ENCODE results near the gene EPS8L3.
"Not testable (repeated sequence)": the region's sequence is repeated elsewhere in the genome, so short reads cannot be mapped to it uniquely, and the experiment has no call there.

EPS8L3 gene

GRCh38 chr1:109762821-109763645 is 690 bp downstream of the EPS8L3 start:
- no peak for DNase-seq

GRCh38 chr1:109762039-109762585 is 1.6 kb downstream of the EPS8L3 start:
- DNase-seq: no peak

- DNase-seq: no peak
These were observed 2.3 kb downstream of the EPS8L3 start for GRCh38 chr1:109761227-109762038.

GRCh38 chr1:109760581-109761226 is 3.0 kb downstream of the EPS8L3 start:
- no peak for DNase-seq

GRCh38 chr1:109759513-109760334 is 4.0 kb downstream of the EPS8L3 start:
- DNase-seq: no peak

- no peak for DNase-seq
These were observed 5.6 kb downstream of the EPS8L3 start for GRCh38 chr1:109757936-109758786.

GRCh38 chr1:109756848-109757521 is 6.7 kb downstream of the EPS8L3 start:
- no peak for DNase-seq

GRCh38 chr1:109756325-109756724 is 7.4 kb downstream of the EPS8L3 start:
- DNase-seq: not testable (repeated sequence)

GRCh38 chr1:109754738-109755137 is 9.0 kb downstream of the EPS8L3 start:
- no peak for DNase-seq

GRCh38 chr1:109751531-109752260 is 12.0 kb downstream of the EPS8L3 start:
- DNase-seq: no peak

- no peak for DNase-seq
These were observed 12.8 kb downstream of the EPS8L3 start for GRCh38 chr1:109750920-109751319.

- DNase-seq: no peak
These were observed 13.4 kb downstream of the EPS8L3 start for GRCh38 chr1:109750241-109750882.

GRCh38 chr1:109749221-109749620 is 14.5 kb downstream of the EPS8L3 start:
- DNase-seq: no peak

- DNase-seq: not testable (repeated sequence)
These were observed 15.4 kb downstream of the EPS8L3 start for GRCh38 chr1:109748311-109748710.

- no peak for DNase-seq
These were observed 22.9 kb downstream of the EPS8L3 start, which contains the start of gene GSTM3 for GRCh38 chr1:109740615-109741373. TSS of gene GSTM3 (minus strand) at chr1:109741038. CDS start at chr1:109740287, 751 bp downstream.

- DNase-seq: peak; percentile 23
These were observed 23.7 kb downstream of the EPS8L3 start for GRCh38 chr1:109739738-109740614.

- no peak for DNase-seq
These were observed 30.4 kb downstream of the EPS8L3 start for GRCh38 chr1:109733236-109733870.

All from NCI-H446 treated with DMSO at 0.1 percent for 48 hours (cell line).